K562 (cell line): ENCODE data around the gene STX1B. TPM values are rescaled to one million over a fixed set of nuclear protein-coding genes. Genes with fewer than 3 reads are reported as not detected.

Experiments
- CC2D1A ChIP-seq: fragments of 450-650 bp; IDR thresholded peaks from 2 replicates; pipeline ENCODE4 v1.6.1; 2017; ENCODE audit warnings: mild to moderate bottlenecking
- CREB3 ChIP-seq: fragments of 450-650 bp; conservative IDR thresholded peaks from 2 replicates; pipeline ENCODE4 v1.6.1; 2016; ENCODE audit warnings: missing genetic modification characterization, low read depth, mild to moderate bottlenecking, missing compliant biosample characterization, moderate library complexity
- DIDO1 ChIP-seq: fragments of 450-650 bp; IDR thresholded peaks from 2 replicates; pipeline ENCODE4 v1.6.1; 2016; ENCODE audit warnings: low read depth, missing biosample characterization, missing genetic modification characterization
- ILF3 ChIP-seq: fragments of 450-650 bp; IDR thresholded peaks from 2 replicates; pipeline ENCODE4 v1.6.1; 2018; ENCODE audit warnings: antibody characterized with exemption, mild to moderate bottlenecking, moderate library complexity, borderline replicate concordance
- NFRKB ChIP-seq: fragments of 450-650 bp; IDR thresholded peaks from 2 replicates; pipeline ENCODE4 v1.6.1; 2016; ENCODE audit warnings: low read depth
- POLR3A ChIP-seq: IDR thresholded peaks from 2 replicates; pipeline ENCODE4 v1.6.1; 2011; ENCODE audit warnings: borderline replicate concordance, mild to moderate bottlenecking, moderate library complexity; ENCODE audit not compliant: insufficient read length, insufficient read depth; ENCODE audit errors: extremely low read depth
- SRSF1 ChIP-seq: fragments of 200-400 bp; formaldehyde crosslinking; IDR thresholded peaks from 2 replicates; pipeline ENCODE4 v1.6.1; 2017; ENCODE audit warnings: mild to moderate bottlenecking, low read depth, low read length, moderate library complexity
- TEAD1 ChIP-seq, 2 experiments: fragments of 450-650 bp in 1 of 2; sonication (generic) in 1 of 2; formaldehyde crosslinking; IDR thresholded peaks; 2 replicates each; pipeline versions ENCODE4 v1.4.0 to v1.8.0; 2020 to 2022; ENCODE audit warnings: mild to moderate bottlenecking in 2 of 2, missing genetic modification reagents in 1 of 2
- XRCC3 ChIP-seq: fragments of 450-650 bp; IDR thresholded peaks from 2 replicates; pipeline ENCODE4 v1.6.1; 2017; ENCODE audit warnings: mild to moderate bottlenecking, moderate library complexity
- ZNF134 ChIP-seq: fragments of 250-450 bp; sonication (Bioruptor Pico); conservative IDR thresholded peaks from 2 replicates; pipeline ENCODE4 v1.4.0; 2020
- ZNF184 ChIP-seq: sonication (generic); formaldehyde crosslinking; IDR thresholded peaks from 2 replicates; pipeline ENCODE4 v1.5.0; 2020; ENCODE audit warnings: missing genetic modification reagents
- ZNF280A ChIP-seq: fragments of 450-650 bp; IDR thresholded peaks from 2 replicates; pipeline ENCODE4 v1.6.1; 2018; ENCODE audit warnings: mild to moderate bottlenecking, low read depth; ENCODE audit not compliant: partially characterized antibody
- ZNF408 ChIP-seq: fragments of 250-450 bp; sonication (Bioruptor Pico); IDR thresholded peaks from 2 replicates; pipeline ENCODE4 v1.4.0; 2020; ENCODE audit warnings: low read depth, mild to moderate bottlenecking, moderate library complexity
- polyA plus RNA-seq, 8 experiments: library from polyadenylated mRNA; depleted of rRNA in 4 of 8; stranded (reverse) in 5 of 8; unstranded in 3 of 8; fragments of >200 nt; fragmentation: Nextera tagmentation in 2 of 8; fragmentation: Illumina TruSeq in 1 of 8; extraction: Ambion mirVana in 2 of 8; extraction: Trizol in 1 of 8; gene quantifications; 2 replicates each; pipeline versions ENCODE4 v1.2.1 to v1.2.3, GENCODE V29; 2011 to 2014; ENCODE audit warnings: inconsistent platforms in 1 of 8, missing spikeins in 1 of 8
- total RNA-seq, 7 experiments: library from RNA; depleted of rRNA in 6 of 7; stranded (reverse); fragments of >200 nt in 6 of 7; fragmentation: Illumina TruSeq in 2 of 7; extraction: Trizol in 2 of 7; gene quantifications; 2 replicates each; pipeline versions ENCODE4 v1.2.1 to v1.2.3, GENCODE V29; 2011 to 2021; ENCODE audit warnings: low replicate concordance in 1 of 7

Gene STX1B
- total and polyA plus RNA-seq, 9 of the 15 experiments (the other 6 are each of a cell fraction or from before 2014, with no cell fraction given) = 0.07 to 2.5 (median 0.86) TPM

- TF ChIP-seq ZNF408 (CRISPR knock-in tag) = no peak
- TF ChIP-seq NFRKB = no peak
- TF ChIP-seq ZNF280A = no peak
- TF ChIP-seq CREB3 = no peak
- TF ChIP-seq POLR3A = no peak
- no peak for TF ChIP-seq XRCC3
- no peak for TF ChIP-seq ZNF134
- no peak for TF ChIP-seq DIDO1 (tag)
- TF ChIP-seq CC2D1A = no peak
- TF ChIP-seq ILF3 = no peak
- TF ChIP-seq ZNF184 (CRISPR knock-in tag) = no peak
- no peak for TF ChIP-seq SRSF1
- TF ChIP-seq TEAD1 (CRISPR knock-in tag; IDR thresholded peaks at IDR 0.05) = no peak
Observed at GRCh38 chr16:30953511-30954124, 56.8 kb downstream of the STX1B start (continued).
